NCI-H2171 treated with DMSO at 0.1 percent for 48 hours (cell line): Measurements from ENCODE around the gene GABRG1.

Source experiments
- DNase-seq: peaks from one replicate; lab custom pipeline; 2025; lab: John Stamatoyannopoulos, UW

The GABRG1 gene

GRCh38 chr4:46123913-46124755 is at the start of gene GABRG1:
Gene GABRG1, minus strand, starts transcription at chr4:46124054. Its CDS starts 141 bp downstream, at chr4:46123913.
- peak; percentile 72 for DNase-seq

DNA sequence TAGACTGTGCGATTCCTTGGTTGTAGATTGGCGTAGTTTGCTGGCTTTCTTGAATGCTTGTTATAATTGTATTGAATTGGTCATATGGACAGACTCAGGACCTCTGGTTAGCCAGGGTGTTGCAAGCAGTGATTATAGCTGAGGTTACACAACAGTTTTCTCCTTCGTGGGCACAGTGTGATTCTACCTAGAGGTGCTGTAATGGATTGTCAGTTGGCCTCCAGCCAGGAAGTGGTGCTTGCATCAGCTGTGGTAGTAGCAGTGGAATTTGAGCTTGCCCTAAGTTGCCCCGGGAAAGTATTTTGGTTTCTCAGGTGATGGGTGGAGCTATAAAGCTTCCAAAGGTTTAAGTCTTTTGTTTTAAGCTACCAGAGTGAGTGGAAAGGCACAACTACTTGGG is 23.1 kb upstream of the GABRG1 start:
- no peak for DNase-seq

GRCh38 chr4:46131498-46132057 is 7.7 kb upstream of the GABRG1 start:
- no peak for DNase-seq

DNA sequence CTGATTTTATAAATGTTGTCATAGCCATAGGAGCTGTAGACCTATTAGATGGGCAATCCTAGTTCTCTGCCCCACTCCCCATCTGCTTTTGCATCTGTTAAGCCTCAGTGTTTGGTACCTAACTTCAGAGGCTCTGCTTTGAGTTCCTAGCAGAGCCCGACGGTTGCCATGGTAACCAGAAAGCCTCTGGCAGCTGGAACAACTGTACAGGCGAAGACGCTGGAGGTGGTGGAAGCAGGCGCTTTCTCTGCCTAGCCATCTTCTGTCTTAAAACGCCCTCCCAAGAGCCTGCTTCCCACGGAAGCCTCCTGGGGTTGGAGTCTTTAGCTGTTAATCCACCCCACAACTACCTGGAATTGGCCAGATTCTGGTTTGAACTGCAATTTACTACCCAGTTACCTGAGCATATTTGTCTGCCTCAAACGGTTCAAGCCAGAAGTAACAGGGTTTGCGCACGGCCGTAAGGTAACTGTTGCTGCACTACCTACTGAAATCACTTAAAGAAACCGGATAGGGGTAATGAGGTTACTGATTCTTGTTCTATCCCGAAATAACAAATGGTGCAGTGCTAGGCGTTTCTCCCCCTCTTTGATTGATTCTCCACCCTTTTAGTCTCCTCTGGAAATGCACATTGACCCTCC is 1.0 kb upstream of the GABRG1 start:
- peak; percentile 22 for DNase-seq

DNA sequence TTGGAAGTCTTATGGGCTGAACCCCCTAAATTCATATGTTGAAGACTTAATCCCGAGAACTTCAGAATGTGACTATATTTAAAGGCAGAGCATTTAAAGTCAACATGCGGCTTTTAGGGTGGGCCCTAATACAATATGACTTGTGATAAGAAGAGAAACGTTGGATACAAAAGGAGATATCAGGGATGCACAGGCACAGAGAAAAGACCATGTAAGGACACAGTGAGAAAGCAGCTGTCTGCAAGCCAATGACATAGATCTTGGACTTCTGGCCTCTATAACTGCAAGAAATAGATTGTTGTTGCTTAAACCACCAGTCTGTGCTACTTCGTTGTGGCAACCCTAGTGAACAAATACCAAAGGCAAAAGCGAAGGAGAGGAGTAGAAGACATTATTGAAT is 42.2 kb downstream of the GABRG1 start:
- DNase-seq: no peak

GRCh38 chr4:46081248-46081647 is 42.6 kb downstream of the GABRG1 start:
- DNase-seq: no peak

DNA sequence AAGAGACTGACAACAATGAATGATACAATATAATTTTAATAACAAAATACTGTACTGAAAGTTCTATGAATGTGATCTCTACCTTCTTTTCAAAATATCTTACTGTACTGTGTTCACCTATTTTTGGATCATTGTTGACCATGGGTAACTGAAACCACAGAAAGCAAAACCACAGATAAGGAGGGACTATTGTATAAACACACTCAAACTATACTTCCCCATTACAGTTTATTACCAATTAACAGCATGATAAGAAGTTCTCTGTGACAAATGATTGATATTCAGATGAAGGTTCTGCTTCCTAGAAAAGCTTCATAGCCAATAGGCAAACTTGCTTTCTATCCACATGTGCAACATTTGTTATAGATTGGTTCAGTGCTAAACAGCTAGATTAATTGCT is 50.1 kb downstream of the GABRG1 start:
- DNase-seq: no peak

GRCh38 chr4:46051392-46051791 is 72.5 kb downstream of the GABRG1 start:
- DNase-seq: no peak

DNA sequence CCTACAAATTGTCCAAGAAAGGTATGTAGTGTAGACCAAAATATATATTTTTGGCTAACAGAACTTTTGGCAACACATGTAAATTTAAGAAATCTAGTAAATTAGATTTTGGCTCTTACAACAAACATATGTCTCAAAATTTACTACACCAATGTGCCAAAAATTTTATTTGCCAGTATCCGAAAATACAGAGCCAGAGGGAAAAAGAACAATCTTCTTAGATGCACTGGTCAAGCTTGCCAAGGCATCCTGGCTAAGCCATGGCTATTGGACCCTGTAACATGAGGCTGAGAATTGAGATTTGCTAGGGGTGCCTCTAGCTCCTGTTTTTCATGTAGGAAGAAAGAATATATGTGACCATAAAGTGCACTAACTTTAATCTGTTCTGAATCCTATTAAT is 91.8 kb downstream of the GABRG1 start:
- DNase-seq: no peak

DNA sequence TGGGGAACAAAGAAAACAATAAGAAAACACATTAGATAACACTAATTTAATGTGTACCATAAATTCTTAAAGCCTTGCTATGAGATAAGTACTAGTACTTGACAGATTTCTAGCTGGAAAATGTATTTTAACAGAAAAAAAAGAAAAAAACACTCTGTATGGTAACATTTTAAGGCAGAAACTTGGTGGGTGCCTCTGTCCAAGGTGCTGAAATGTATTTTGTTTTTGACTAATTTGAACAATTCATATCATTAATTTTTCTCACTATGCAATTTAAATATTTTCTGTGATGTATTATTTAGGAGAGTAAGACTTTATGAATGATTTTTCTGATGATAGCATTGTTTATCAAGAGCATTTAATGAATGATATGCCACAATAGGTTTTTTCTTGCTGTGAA is 107.5 kb downstream of the GABRG1 start:
- no peak for DNase-seq

DNA sequence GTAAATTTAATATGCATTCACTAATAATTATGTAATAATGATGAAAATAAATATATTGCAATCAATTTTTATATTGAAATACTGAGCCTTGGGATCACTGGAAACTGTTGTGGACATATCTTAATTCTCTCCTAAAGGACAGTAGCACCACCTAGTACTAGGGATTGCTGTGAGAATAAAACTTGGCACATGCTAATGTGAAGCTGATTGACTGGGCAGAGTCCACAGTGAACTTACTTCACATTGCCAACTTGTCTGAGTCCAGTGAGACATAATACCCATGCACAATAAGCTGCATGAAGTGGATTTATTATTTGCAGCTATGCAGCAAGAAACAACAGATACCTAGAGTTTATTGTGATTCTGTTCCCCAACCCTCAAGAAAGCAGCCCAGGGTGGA is 131.1 kb downstream of the GABRG1 start:
- no peak for DNase-seq

DNA sequence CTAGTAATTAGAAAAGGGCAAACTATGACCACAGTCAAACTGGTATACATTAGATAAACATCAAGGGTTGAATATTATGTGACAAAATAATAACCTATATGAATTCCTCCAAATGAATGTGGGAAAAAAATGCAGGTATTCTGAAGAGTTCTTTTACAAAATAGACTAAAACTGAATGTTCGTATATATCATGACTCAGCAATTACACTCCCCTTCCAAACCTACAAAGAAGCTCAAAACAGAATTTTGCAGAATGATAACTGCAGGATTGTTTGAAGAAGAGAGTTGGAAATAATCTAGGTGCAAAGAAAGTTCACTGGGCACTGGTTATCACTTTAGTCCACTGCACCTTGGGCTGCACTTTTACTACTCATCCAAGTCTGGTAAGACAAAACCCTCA is 134.1 kb downstream of the GABRG1 start:
- DNase-seq: no peak

DNA sequence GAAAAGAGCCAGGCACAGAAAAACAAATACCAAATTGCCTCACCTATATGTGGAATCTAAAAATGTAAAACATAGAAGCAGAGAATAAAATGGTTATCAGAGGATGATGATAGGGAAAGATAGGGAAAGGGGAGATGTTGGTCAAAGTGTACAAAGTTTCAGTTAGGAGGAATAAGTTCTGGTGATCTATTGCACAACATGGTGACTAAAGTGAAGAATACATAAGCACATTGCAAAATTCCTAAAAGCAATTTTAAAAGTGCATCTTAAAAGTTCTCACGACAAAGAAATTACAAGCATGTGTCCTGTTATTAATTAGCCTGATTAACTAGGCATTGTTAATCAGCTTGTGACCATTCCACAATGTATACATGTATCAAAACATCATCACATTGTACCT is 136.0 kb downstream of the GABRG1 start:
- DNase-seq: no peak
